MCF 10A (cell line): ENCODE data around the gene CCDC150. TPM values are rescaled to one million over a fixed set of nuclear protein-coding genes. Genes with fewer than 3 reads are reported as not detected.
"Not testable (repeated sequence)": the region's sequence is repeated elsewhere in the genome, so short reads cannot be mapped to it uniquely, and the experiment has no call there.

Source experiments
- BruUV-seq: library from RNA; stranded (reverse); fragments of 400-500 nt; replicated peaks from 2 replicates; lab custom pipeline; 2021; lab: Mats Ljungman, UMichigan
- CTCF ChIA-PET: fragments of 300-600 bp; sonication (Branson Sonifier 250); formaldehyde crosslinking; extraction: SDS; loops from one replicate; lab custom pipeline; 2021; ENCODE audit warnings: antibody characterized with exemption, inconsistent platforms; lab: Yijun Ruan, JAX
- POLR2A ChIA-PET: fragments of 300-600, 350-650 bp; sonication (Branson Sonifier 250); formaldehyde crosslinking; extraction: SDS; loops from one replicate; lab custom pipeline; 2020; ENCODE audit warnings: antibody characterized with exemption, inconsistent platforms; lab: Yijun Ruan, JAX
- DNase-seq: peaks from one replicate; pipeline ENCODE4 v3.0.0-alpha.2; 2018; ENCODE audit not compliant: unreplicated experiment
- H3K27ac Mint-ChIP-seq: one replicate; pipeline ENCODE4 v1.8.0; 2022; ENCODE audit warnings: mild to moderate bottlenecking, low read depth, mixed read lengths; ENCODE audit not compliant: unreplicated experiment
- H3K27me3 Mint-ChIP-seq: one replicate; pipeline ENCODE4 v1.8.0; 2022; ENCODE audit warnings: mixed read lengths; ENCODE audit not compliant: insufficient read depth, unreplicated experiment
- H3K36me3 Mint-ChIP-seq: one replicate; pipeline ENCODE4 v1.8.0; 2022; ENCODE audit warnings: mild to moderate bottlenecking, moderate library complexity, mixed read lengths; ENCODE audit not compliant: insufficient read depth, unreplicated experiment
- H3K4me1 Mint-ChIP-seq: one replicate; pipeline ENCODE4 v1.8.0; 2022; ENCODE audit warnings: mixed read lengths; ENCODE audit not compliant: insufficient read depth, unreplicated experiment
- H3K4me3 Mint-ChIP-seq: one replicate; pipeline ENCODE4 v1.8.0; 2022; ENCODE audit warnings: mild to moderate bottlenecking, moderate library complexity, mixed read lengths; ENCODE audit not compliant: unreplicated experiment
- H3K9me3 Mint-ChIP-seq: one replicate; pipeline ENCODE4 v1.8.0; 2022; ENCODE audit warnings: mixed read lengths; ENCODE audit not compliant: unreplicated experiment
- intact Hi-C: fragments of 100-400 bp; cut with micrococcal nuclease; formaldehyde crosslinking; loops from 2 replicates; pipeline ENCODE4 v1.14.1; 2022
- total RNA-seq: library from RNA; stranded (reverse); gene quantifications from 2 replicates; pipeline ENCODE4 v1.2.3, GENCODE V29; 2022
- TF ChIP-seq, protein P1 (sequence below): fragments of 200-600 bp; IDR thresholded peaks from one replicate; pipeline ENCODE4 v1.8.0; 2022; ENCODE audit warnings: antibody characterized with exemption, mild to moderate bottlenecking; ENCODE audit not compliant: unreplicated experiment

The CCDC150 gene
- total RNA-seq, 1 experiment from 2014 or later = 8.1 TPM

DNA sequence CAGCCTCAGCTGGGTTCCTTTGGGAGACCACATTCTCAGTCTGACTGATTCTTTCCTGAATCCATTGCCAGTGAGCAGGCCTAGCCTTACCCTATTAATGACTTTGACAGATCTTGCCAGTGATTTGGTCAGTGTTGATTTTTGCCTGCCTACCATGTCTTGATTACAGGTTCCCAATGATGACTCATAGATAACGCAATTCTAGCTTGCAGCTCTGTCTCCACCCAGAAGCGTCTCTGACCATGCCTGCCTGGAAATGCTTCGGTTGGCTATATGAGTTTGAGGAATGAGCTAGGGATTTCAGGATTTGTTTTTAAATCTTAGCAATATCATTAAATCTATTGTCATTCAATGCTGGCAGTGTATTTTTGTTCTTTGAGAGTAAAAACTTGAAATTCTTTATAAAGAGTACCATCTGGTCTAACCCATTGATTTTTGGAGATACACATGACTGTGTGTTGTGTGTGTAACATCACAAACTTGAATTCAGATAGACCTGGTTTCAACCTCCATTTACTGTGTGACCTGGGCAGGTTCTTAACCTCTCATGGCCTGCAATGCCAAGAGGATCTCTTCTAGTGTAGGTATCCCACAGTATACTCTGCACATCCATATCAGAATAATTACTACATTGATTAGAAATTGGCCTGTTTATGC, 57.0 kb downstream of the CCDC150 start:
- H3K36me3 Mint-ChIP-seq = no peaks in the 10 kb centered on the region
- intact Hi-C loops = loop anchor here (5.0 kb wide), 1 partner anchor 109 kb away; no protein-coding TSS in a partner anchor
- H3K27me3 Mint-ChIP-seq = no peaks in the 10 kb centered on the region
- DNase-seq = peak; percentile 87
- ChIA-PET CTCF (interaction anchor here (0.6 to 1.2 kb wide), 6 partner anchors 9 to 243 kb away, joined by 3 to 5 read pairs (median 3); no protein-coding TSS in a partner anchor), POLR2A (interaction anchor here (1.0 to 2.7 kb wide), 6 partner anchors 8 to 1040 kb away, joined by 3 to 9 read pairs (median 6); partner anchors contain the start of genes CCDC150 and SLC39A10)
- BruUV-seq = no TSS peak
- no peaks in the 10 kb centered on the region for H3K9me3 Mint-ChIP-seq
- H3K27ac Mint-ChIP-seq = peak overlapping the region; percentile 92
- TF ChIP-seq, protein P1, sequence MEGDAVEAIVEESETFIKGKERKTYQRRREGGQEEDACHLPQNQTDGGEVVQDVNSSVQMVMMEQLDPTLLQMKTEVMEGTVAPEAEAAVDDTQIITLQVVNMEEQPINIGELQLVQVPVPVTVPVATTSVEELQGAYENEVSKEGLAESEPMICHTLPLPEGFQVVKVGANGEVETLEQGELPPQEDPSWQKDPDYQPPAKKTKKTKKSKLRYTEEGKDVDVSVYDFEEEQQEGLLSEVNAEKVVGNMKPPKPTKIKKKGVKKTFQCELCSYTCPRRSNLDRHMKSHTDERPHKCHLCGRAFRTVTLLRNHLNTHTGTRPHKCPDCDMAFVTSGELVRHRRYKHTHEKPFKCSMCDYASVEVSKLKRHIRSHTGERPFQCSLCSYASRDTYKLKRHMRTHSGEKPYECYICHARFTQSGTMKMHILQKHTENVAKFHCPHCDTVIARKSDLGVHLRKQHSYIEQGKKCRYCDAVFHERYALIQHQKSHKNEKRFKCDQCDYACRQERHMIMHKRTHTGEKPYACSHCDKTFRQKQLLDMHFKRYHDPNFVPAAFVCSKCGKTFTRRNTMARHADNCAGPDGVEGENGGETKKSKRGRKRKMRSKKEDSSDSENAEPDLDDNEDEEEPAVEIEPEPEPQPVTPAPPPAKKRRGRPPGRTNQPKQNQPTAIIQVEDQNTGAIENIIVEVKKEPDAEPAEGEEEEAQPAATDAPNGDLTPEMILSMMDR = no peak
- H3K4me3 Mint-ChIP-seq = peak overlapping the region; percentile 32
- peaks cover 15% of the 10 kb centered on the region for H3K4me1 Mint-ChIP-seq

DNA sequence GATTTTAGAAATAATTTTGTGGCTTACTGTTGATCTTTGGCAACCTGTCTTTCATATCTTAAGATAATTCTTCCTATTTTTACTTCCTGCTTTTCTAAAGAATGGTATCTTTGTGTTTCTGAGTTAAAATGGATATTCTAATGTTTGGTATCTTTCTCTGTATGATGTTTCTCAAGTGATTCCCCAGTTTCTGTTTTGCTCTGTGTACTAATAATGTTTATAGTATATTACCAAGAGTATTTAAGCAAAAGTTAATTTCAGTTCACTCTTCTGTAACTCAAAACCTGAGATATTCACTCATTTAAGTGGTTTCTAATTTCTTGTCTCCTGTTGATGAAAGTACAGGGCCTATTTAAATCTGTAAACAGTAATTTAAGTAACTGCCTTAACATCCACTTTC, 58.3 kb downstream of the CCDC150 start:
- Mint-ChIP-seq H3K9me3 (no peaks in the 10 kb centered on the region), H3K27me3 (no peaks in the 10 kb centered on the region), H3K27ac (no peak overlapping the region), H3K4me3 (no peak overlapping the region), H3K36me3 (no peaks in the 10 kb centered on the region), H3K4me1 (peaks cover 15% of the 10 kb centered on the region)
- ChIA-PET POLR2A (no interaction called here), CTCF (no interaction called here)
- no TSS peak for BruUV-seq
- no peak for DNase-seq
- intact Hi-C loops = loop anchor here (5.0 kb wide), 1 partner anchor 111 kb away; no protein-coding TSS in a partner anchor
- TF ChIP-seq, protein P1 = no peak

DNA sequence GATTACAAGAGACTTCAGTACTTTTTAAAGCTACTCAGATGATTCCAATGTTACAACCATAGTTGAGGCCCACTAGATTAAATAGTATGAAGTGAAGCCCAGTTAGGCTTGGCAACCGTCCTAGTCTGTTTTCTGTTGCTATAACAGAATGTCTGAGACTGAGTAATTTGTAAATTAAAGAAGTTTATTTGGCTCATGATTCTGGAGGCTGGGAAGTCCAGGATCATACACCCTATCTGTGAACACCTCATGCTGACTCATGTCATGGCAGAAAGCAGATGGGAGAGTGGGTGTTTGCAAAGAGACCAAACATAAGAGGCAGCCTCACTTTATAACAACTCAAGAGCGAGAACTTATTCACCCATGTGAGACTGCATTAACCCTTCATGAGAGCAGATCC, 63.1 kb downstream of the CCDC150 start:
- POLR2A ChIA-PET = no interaction called here
- Mint-ChIP-seq H3K4me1 (peaks cover 4% of the 10 kb centered on the region), H3K4me3 (no peak overlapping the region), H3K36me3 (no peaks in the 10 kb centered on the region), H3K9me3 (peaks cover 5% of the 10 kb centered on the region), H3K27ac (no peak overlapping the region), H3K27me3 (no peaks in the 10 kb centered on the region)
- DNase-seq = peak; percentile 32
- TF ChIP-seq, protein P1 = no peak
- intact Hi-C loops = no loop called here
- no TSS peak for BruUV-seq
- CTCF ChIA-PET = interaction anchor here (0.6 kb wide), 1 partner anchor 539 kb away, joined by 3 read pairs; no protein-coding TSS in a partner anchor

DNA sequence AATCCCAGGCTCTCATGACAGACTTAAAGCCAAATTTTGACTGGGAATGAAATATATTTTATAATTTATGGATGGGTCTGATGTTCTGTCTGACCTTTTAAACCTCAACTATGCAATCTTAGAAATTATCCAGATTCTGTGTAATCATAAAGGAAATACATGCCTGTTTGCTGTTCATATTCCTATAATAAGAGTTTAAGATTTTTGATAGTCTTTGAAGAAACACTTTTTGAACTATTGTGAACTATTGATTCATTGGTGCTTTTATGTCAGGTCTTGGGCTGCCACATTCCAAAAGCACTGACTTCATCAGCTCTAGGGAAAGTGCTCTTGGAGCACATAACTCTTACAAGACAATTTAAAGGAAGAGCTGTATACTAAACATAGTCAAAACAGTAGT, 64.2 kb downstream of the CCDC150 start:
- no TSS peak for BruUV-seq
- Mint-ChIP-seq H3K9me3 (peaks cover 12% of the 10 kb centered on the region), H3K27me3 (no peaks in the 10 kb centered on the region), H3K27ac (no peak overlapping the region), H3K4me3 (no peak overlapping the region), H3K36me3 (no peaks in the 10 kb centered on the region), H3K4me1 (no peaks in the 10 kb centered on the region)
- POLR2A ChIA-PET = no interaction called here
- intact Hi-C loops = no loop called here
- DNase-seq = no peak
- TF ChIP-seq, protein P1 = no peak
- CTCF ChIA-PET = no interaction called here

DNA sequence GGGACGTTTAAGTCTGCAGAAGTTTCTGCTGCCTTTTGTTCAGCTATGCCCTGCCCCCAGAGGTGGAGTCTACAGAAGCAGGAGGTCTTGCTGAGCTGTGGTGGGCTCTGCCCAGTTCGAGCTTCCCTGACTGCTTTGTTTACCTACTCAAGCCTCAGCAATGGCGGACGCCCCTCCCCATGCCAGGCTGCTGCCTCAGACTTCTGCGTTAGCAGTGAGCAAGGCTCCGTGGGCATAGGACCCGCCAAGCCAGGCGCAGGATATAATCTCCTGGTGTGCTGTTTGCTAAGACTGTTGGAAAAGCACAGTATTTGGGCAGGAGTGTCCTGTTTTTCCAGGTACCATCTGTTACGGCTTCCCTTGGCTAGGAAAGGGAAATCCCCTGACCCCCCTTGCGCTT, 70.5 kb downstream of the CCDC150 start:
- POLR2A ChIA-PET = interaction anchor here (0.6 kb wide), 1 partner anchor 107 kb away, joined by 3 read pairs; no protein-coding TSS in a partner anchor
- BruUV-seq, H3K4me3 Mint-ChIP-seq, H3K4me1 Mint-ChIP-seq, intact Hi-C loops, H3K27me3 Mint-ChIP-seq, H3K27ac Mint-ChIP-seq, DNase-seq: not testable (repeated sequence)
- peaks cover 20% of the 10 kb centered on the region for H3K9me3 Mint-ChIP-seq
- H3K36me3 Mint-ChIP-seq = peaks cover 11% of the 10 kb centered on the region
- CTCF ChIA-PET = interaction anchor here (1.1 kb wide), 1 partner anchor 9 kb away, joined by 4 read pairs; no protein-coding TSS in a partner anchor
